AG04450 (cell line): ENCODE measurements around the gene UROC1. TPM values are rescaled to one million over a fixed set of nuclear protein-coding genes. Genes with fewer than 3 reads are reported as not detected.

Experiments used
- CTCF ChIA-PET: fragments of 300-600, 350-600 bp; formaldehyde crosslinking; extraction: SDS; loops from one replicate; lab custom pipeline; 2022; ENCODE audit warnings: antibody characterized with exemption, inconsistent platforms; lab: Charles Lee
- POLR2A ChIA-PET: fragments of 350-600 bp; formaldehyde crosslinking; extraction: SDS; loops from one replicate; lab custom pipeline; 2021; ENCODE audit warnings: antibody characterized with exemption, inconsistent platforms; lab: Yijun Ruan, JAX
- DNase-seq: peaks from one replicate; pipeline ENCODE4 v3.0.0-alpha.2; 2011; ENCODE audit warnings: low read depth, low spot score
- H3K27ac ChIP-seq: one replicate; pipeline ENCODE4 v1.5.1; 2012; ENCODE audit warnings: low read depth, low read length, control low read depth
- H3K27me3 ChIP-seq: one replicate; pipeline ENCODE4 v1.6.0; 2012; ENCODE audit warnings: low read length; ENCODE audit not compliant: control insufficient read depth, insufficient read depth
- H3K4me3 ChIP-seq: 2 replicates; pipeline ENCODE4 v1.5.1; 2011; ENCODE audit warnings: mild to moderate bottlenecking, low read depth, low read length, control low read depth
- H3K9me3 ChIP-seq: 2 replicates; pipeline ENCODE4 v1.5.1; 2012; ENCODE audit warnings: low read length; ENCODE audit not compliant: control insufficient read depth, insufficient read depth
- polyA plus RNA-seq: library from polyadenylated mRNA; depleted of rRNA; stranded (reverse); fragments of >200 nt; gene quantifications from 2 replicates; pipeline ENCODE4 v1.2.3, GENCODE V29; 2011
- TF ChIP-seq, protein P1 (sequence below): IDR thresholded peaks from 2 replicates; pipeline ENCODE4 v1.5.1; 2011; ENCODE audit warnings: low read depth, low read length, control low read depth, inconsistent platforms

The UROC1 gene
- polyA plus RNA-seq, 1 experiment, result not detected

DNA sequence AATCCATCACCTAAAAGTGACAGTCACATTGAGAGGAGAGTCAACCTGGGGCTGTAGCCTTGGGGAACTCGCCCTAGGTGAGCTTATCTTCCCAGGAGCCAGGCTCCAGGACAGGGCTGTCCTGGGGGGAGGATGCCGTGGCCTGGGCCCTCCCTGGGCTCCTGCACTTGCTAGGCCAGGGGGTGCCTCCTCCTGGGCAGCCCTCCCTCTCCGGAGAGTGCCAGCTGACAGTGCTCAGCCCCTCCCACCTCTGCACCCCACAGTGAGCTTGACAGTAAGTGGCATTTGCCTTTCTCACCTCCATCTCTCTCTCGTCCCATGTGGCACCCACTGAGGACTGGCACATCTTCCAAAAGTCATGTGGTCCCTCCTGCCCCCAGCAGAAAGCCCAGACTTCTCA lies 19.1 kb downstream of the UROC1 start:
- CTCF ChIA-PET, result interaction anchor here (0.6 kb wide), 1 partner anchor 25 kb away, joined by 4 read pairs; the partner anchor contains the start of gene CHST13
- no peak overlapping the region for H3K27ac ChIP-seq
- H3K27me3 ChIP-seq, result peaks cover 17% of the 10 kb centered on the region
- no peaks in the 10 kb centered on the region; the same call in 1 of the 2 replicates for H3K9me3 ChIP-seq
- no peak overlapping the region for H3K4me3 ChIP-seq
- POLR2A ChIA-PET, result no interaction called here
- no peak for DNase-seq
- TF ChIP-seq, protein P1, sequence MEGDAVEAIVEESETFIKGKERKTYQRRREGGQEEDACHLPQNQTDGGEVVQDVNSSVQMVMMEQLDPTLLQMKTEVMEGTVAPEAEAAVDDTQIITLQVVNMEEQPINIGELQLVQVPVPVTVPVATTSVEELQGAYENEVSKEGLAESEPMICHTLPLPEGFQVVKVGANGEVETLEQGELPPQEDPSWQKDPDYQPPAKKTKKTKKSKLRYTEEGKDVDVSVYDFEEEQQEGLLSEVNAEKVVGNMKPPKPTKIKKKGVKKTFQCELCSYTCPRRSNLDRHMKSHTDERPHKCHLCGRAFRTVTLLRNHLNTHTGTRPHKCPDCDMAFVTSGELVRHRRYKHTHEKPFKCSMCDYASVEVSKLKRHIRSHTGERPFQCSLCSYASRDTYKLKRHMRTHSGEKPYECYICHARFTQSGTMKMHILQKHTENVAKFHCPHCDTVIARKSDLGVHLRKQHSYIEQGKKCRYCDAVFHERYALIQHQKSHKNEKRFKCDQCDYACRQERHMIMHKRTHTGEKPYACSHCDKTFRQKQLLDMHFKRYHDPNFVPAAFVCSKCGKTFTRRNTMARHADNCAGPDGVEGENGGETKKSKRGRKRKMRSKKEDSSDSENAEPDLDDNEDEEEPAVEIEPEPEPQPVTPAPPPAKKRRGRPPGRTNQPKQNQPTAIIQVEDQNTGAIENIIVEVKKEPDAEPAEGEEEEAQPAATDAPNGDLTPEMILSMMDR, result no peak

DNA sequence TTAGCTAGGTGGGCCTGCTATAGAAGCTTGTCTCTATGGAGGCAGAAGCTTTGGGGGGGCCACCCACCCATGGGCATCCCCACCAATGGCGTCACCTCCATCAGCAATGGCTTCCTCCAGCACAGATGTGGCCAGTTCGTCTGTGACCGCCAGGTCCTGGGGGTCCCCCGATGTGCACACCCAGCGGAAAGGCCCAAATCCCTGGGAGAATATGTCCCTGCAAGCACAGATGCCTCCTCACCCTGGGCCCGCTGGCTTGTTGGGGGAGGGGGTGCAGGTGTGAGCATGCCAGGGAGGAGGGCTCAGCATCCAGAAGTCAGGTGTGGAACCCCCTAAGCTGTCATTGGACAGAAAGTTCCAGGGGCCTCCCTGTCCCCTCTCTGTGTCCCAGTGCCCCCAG lies 19.6 kb downstream of the UROC1 start:
- no peak for DNase-seq
- Histone ChIP-seq H3K9me3 (no peaks in the 10 kb centered on the region; the same call in 1 of the 2 replicates), H3K27me3 (peaks cover 18% of the 10 kb centered on the region), H3K27ac (no peak overlapping the region), H3K4me3 (no peak overlapping the region)
- TF ChIP-seq, protein P1, result no peak
- CTCF ChIA-PET, result no interaction called here
- POLR2A ChIA-PET, result no interaction called here

DNA sequence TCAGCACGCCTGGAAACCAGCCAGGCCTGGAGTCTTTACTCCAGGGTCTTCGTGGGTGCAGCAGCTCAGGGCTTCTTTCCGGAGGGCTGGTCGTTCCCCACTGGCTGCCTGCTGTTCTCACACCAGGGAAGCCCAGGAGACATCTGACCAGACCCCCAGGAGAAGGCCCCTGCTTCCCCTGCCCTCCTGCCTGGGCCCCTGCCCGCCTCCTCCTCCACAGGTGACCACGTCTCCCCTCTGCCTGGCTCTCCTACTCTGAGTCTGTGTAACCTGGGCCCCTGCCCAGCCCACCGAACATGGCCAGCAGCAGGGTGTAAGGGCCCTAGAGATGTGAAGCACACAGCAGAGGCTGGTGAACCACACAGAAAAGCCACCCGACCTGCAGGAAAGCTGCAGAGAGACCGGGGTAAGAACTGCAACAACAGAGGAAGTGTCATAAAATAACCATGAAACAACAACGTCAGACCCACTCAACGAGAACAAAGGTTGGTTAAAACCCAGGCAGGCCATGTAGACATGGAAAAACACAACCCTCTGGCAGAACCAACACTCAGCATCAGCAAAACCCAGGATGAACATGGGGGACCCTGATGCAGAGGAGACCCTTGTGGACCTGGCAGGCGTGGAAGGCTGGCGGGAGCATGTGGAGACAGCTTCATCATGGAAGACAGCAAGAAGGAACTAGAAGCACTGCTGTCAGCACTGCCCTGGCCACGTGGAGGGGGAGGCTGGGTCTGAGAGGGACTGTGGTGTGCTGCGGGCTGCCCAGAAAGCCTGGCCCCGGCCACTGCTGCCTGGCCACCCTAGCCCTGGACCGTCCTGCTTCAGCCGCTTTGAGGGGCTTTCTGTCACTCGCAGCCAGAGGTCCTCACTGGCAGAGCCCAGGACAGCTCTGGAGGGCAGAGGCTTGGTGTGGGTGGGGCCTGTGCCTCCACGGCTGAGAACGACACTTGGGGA lies 20.4 kb downstream of the UROC1 start:
- DNase-seq, result no peak
- H3K9me3 ChIP-seq, result no peaks in the 10 kb centered on the region; the same call in 1 of the 2 replicates
- ChIA-PET POLR2A (no interaction called here), CTCF (interaction anchor here (1.9 kb wide), 1 partner anchor 25 kb away, joined by 8 read pairs; no protein-coding TSS in a partner anchor)
- peaks cover 18% of the 10 kb centered on the region for H3K27me3 ChIP-seq
- TF ChIP-seq, protein P1, result no peak
- H3K4me3 ChIP-seq, result no peak overlapping the region
- H3K27ac ChIP-seq, result no peak overlapping the region

DNA sequence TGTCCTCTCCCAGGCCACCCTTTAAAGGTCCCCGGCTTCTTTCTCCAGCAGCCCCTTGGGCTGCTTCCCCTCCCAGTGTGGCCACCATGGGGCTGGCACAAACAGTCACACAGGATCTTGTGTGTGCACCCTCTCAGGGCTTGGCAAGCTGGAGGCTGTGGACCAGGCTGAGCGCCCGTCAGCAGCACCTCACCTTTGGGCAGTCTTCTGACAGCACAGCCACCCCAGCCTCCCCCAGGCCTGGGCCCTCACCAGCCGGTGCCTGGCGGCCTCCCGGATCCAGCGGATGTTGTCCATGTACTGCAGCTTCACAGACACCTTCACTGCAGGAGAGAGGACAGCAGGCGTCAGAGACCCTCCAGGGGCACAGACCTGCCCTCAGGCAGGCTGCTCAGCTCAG lies 21.8 kb downstream of the UROC1 start:
- Histone ChIP-seq H3K4me3 (no peak overlapping the region), H3K27me3 (peaks cover 18% of the 10 kb centered on the region), H3K27ac (no peak overlapping the region), H3K9me3 (no peaks in the 10 kb centered on the region; the same call in 1 of the 2 replicates)
- DNase-seq, result no peak
- ChIA-PET CTCF (interaction anchor here (1.9 kb wide), 1 partner anchor 27 kb away, joined by 8 read pairs; no protein-coding TSS in a partner anchor), POLR2A (no interaction called here)
- TF ChIP-seq, protein P1, result no peak

DNA sequence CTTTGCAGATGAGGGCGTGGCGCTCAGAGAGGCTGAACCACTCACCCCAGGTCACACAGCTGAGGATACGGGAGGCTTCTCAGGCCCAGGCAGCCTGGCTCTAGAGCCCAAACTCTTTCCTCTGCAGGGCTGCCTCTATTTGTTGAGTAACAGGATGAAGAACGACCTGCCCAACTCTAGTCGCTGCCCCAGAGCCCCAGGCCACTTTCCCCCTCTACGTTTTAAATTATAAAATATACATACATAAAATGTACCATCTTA lies 22.7 kb downstream of the UROC1 start:
- ChIA-PET POLR2A (no interaction called here), CTCF (no interaction called here)
- H3K27ac ChIP-seq, result no peak overlapping the region
- no peak overlapping the region for H3K4me3 ChIP-seq
- H3K9me3 ChIP-seq, result no peaks in the 10 kb centered on the region; the same call in 1 of the 2 replicates
- no peak for DNase-seq
- H3K27me3 ChIP-seq, result peaks cover 20% of the 10 kb centered on the region
- TF ChIP-seq, protein P1, result no peak
